Measurements from ENCODE around the gene C1orf116.

The C1orf116 gene

DNA sequence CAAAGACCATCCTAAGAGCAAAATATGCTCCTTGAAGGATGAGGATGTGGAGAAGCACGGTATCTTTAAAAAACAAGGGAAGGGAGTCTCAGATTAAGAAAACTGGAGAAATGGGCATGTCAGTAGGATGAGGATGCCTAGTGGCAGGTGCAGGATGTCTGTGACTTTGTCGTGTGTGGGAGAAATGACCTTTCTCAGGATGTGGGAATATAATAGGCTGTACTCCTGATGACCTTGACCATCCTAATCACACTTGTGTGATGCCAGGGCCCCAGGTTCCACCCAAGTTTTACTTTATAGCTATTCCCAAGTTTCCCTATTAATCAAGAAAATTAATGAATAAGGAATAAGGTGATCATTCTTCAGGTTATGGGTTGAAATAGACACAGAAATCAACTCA is 12.9 kb downstream of the C1orf116 start:
- no peak for DNase-seq (ENCODE audit: low read depth)

DNA sequence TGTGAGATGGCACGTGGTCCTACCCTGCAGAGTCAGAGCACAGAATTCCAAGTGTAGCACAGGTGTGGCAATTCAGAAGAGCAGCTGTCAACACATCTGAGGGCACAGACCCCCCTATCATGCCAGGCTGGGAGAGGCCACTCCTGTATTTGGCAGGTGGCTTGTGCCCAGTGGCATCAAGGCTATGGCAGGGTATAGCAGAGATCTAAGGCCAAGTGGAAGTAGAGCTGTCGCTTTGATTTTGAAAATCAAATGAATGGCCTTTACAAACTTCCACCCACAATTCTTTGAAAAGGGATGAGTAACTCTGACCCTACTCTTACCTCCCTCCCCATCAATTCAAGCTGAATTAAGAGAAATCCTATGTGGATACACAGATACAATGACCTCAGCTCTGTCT is 13.4 kb downstream of the C1orf116 start:
- no peak for DNase-seq (ENCODE audit: low read depth)

GRCh38 chr1:207018707-207019106 is 13.8 kb downstream of the C1orf116 start:
- DNase-seq (ENCODE audit: low read depth) = no peak

DNA sequence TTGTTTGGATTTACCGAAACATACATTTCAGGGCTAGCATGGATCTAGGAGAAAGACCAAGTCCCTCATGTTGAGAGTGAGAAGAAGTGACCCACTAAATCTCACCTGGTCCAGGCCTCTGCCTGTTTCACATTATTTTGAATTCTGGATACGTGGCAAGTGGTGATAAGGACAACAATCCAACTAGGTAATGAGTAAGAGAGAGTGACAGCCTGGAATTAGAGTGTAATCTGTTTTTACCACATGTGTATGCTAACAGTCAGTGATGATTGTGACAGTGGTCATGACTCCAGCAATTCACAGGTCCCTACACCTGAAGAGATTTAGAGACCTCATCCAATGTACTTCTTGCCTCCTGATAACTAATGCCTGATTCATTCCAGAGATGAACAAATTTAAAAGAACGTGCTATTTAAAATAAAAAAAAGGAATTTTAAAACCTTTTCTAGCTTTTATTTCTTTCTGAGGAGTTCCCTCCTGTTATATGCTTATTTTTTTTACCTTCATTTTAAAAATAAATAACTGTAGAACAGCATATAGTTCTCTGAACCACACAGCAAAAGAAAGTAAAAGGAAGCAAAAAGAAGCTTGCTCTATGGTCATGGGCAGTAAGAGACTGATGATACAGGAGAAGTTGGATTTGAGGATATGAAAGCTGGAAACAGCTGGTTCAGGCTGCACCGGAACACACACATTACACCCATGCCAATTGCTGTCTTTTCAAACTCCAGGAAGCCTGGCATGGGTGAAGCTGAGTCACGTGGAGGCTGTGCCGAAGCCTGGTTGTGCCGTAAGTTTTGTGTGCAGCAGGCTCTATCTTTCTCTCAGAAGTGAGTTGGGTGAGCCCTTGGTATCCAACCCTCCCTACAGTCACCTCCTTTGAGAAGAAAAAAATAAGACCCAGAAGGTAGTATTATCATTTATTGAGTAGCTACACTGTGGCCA is 14.7 kb downstream of the C1orf116 start:
- DNase-seq (ENCODE audit: low read depth) = no peak

DNA sequence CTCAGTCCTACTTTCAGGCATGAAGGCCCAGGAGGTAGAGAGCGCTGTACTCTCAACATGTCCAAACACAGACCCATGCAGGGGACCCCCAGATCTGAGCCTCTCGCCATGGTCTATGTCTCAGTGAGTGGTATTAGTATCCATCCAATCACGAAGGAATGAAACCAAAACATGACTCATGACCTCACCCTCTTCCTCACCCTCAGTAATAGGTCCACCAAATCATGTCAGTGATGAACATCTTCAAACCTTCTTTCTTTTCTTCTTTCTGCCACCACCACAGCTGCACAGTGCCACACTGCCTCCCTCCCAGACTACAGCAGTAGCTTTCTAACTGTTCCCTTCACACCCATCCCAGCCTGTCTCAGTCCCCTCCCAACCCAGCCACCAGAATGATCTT is 16.8 kb downstream of the C1orf116 start:
- no peak for DNase-seq (ENCODE audit: low read depth)

GRCh38 chr1:207014728-207015127 is 17.8 kb downstream of the C1orf116 start:
- no peak for DNase-seq (ENCODE audit: low read depth)

DNA sequence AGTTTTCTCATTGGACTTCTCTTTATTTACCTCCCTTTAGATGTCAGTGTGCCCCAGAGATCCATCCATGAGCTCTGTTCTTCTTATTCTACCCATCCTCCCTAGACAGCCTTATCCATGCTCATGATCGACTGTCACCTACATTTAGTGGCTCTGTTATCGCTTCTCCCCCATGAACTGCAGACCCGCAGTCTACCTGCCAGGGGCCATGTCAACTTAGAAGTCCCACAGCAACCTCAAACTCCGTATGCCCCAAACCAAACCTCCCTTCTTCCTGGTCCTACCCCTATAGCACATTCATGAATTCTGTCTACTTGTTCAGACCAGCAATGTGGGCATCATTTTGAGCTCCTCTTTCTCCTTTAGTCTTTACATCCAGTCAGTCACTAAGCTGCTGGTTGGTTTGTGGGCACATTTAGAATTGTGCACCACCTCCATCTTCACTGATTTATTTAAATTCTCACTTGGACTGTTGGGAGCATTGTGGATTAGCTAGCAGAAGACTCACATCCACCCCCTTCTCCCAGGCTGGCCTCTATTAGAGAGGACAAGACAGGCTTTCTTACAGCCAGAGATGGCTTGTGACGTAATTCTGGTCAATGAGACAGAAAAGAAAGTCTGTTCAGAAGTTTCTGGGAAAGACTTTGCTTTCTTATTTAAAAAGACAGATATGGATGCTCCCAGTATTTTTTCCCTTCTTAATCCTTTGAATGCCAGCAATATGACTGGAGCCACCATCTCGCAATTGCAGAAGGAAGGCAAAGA is 19.1 kb downstream of the C1orf116 start:
- DNase-seq (ENCODE audit: low read depth) = no peak

DNA sequence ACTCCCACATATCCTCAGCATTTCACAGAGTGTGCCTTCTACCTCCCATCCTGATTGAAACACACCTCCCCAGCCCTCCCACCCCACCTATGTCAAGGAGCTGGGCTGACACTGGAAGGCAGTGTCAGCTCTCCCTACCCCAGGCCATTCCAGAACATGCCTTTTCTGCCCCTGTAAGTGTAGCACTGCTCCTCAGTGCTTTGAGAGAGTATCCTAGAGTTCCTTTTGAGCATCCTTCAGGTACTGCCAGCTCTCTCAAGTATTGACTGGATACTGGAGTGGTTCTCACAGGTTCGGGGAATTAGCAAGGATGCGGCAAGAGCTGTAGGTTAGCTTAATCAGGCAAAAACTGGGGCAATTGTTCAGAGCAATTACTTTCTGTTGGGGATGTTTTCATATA is 21.8 kb downstream of the C1orf116 start:
- DNase-seq (ENCODE audit: low read depth) = no peak

- DNase-seq (ENCODE audit: low read depth) = no peak
Measured at GRCh38 chr1:207009945-207010344, 22.6 kb downstream of the C1orf116 start.

DNA sequence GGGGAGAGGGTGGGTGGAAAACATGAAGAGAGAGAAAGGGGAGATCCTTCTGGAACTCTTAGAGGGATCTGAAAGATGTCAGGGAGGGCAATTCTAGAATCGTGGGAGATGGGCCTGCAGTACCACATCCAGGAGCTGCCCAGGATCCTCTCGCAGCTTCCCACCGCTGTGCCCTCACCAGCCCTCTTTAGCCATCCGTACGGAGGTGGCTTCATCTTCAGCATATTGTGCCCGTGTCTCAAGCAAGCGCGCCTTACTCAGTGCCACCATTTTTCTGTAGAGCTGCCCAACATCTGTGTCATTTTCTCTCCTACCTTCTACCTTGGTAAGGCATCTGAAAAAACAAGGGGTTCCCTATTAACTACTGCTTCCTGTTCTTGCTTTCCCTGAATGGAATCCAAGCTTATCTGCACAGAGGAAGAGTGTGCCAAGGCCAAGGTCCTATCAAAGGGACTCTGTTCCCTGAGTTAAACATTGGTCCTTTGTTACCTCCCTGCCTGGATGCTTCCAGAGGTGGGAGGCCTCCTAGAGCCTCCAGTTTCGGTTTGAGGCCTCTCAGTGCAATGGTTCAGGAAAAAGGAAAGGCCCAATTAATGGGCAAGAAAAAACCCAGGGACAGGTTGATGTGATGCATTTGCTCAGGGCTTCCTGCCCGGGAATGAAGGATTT is 23.2 kb downstream of the C1orf116 start:
- no peak for DNase-seq (ENCODE audit: low read depth)

DNA sequence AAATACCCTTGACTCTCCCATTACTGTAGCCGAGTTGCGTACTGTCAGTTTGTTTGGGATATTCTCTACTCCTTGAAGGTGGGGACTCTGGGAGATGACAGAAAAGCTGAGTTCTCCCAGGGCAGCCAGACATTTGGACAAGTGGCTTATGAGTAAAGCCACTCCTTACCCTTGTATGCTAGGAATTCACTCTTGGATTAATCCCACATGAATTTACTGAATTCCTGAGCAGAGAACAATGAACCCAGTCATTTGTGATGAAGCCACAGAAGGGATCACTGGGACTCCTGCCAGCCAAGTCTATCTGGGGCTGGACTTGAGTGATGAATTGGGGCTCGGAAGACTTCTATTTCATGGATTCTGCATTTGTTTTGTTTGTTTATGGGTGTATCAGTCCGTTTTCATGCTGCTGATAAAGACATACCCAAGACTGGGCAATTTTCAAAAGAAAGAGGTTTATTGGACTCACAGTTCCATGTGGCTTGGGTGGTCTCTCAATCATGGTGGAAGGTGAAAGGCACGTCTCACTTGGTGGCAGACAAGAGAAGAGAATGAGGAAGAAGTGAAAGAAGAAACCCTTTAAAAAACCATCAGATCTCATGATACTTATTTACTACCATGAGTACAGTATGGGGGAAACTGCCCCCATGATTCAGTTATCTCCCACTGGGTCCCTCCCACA is 25.1 kb downstream of the C1orf116 start:
- no peak for DNase-seq (ENCODE audit: low read depth)

GRCh38 chr1:207006914-207007313 is 25.6 kb downstream of the C1orf116 start:
- no peak for DNase-seq (ENCODE audit: low read depth)

DNA sequence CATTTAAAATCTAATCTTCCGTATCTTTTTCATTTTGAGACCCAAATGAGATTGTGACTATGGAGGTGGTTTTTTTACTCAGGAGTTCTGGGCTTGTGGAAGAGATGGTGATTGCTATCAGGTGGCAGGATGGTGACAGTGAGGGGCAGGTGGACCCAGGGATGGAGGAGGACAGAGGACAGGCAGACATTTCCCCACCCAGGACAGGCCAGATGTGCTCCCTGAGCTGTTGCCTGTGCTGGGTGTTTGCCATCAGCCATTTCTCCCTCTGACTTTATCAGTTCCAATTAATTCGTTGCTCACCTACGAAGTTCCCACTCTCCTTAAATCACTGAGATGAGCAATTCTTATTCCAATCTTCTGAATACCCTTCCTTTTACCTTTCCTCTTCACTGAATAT is 26.5 kb downstream of the C1orf116 start:
- no peak for DNase-seq (ENCODE audit: low read depth)

DNA sequence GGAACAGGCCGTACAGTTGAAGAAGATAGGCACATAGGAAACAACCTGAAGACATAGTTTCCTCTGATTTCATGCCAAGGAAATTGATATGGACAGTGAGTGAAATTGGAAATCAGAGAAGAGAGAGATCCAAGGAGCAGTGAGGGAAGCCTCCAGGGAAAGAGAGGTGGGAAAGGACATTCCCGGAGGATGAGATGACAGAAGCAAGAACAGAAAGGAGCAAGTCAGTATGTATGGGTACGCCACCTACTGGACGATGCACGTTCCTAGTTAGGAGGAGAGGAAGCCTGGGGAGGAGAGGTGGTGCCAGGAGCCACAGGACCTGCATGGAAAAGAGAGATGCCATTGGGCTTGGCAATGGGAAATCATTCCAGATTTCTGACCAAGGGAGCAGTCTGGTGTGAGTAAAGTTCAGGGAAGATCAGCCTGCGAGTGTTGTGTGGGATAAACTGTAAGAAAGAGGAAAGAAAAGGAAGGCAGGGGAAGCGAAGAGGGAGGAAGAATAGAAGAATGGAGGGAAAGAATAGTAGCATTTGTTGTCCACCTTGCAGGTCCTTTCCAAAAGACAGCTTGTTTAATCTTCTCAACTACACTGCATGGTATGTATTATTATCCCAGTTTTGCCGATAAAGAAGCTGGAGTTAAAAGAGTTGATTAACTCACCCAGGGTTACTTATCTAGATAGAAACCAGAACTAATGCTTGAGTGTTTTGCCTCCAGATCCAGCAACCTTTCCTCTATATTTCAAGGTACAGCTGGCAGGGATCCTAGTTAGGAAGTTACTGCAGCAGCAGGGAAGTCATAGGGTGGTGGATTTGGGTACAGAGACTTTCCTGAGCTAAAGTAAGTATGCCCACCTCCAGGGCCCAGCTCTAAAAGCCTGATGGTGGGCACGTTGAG is 27.4 kb downstream of the C1orf116 start:
- DNase-seq (ENCODE audit: low read depth) = peak; percentile 10

DNA sequence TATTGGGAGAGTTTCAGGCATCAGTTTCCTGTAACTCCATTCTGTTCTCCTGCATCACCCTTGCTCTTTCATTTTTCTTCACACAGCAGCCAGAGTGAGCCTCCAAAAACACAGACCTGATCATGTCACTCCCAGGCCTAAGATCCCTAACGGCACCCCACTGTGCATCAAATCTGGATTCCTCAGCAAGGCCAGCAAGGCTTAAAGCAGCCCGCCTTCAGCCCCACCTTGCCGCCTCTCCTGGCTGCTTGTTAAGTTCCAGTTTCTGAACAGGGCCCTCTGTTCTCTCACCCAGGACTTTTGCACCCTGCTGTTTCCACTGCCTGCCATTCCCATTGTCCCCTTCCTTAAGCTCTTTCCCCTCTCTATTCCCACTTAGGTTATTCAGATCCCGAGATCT is 29.3 kb downstream of the C1orf116 start:
- DNase-seq (ENCODE audit: low read depth) = no peak

DNA sequence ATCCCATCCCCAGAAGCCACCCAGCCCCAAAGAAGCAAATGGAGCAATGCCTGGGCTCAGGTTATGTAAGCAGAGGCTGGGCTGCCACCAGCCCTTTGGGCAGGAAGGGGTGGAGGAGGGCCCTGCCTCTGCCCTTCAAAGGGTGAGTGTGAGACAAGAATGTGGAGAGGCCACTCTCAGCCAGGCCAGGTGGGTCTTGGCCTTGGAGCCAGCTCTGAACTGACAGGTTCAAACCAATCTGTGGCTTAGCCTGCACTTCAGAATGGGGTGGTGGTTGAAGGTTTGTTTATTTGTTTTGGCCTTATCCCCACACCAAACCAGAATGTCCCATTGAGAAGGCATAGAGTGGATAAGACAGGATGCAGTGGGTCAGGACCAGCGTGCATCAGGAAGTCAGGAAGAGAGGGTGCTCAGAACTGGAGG is 29.8 kb downstream of the C1orf116 start:
- no peak for DNase-seq (ENCODE audit: low read depth)

DNA sequence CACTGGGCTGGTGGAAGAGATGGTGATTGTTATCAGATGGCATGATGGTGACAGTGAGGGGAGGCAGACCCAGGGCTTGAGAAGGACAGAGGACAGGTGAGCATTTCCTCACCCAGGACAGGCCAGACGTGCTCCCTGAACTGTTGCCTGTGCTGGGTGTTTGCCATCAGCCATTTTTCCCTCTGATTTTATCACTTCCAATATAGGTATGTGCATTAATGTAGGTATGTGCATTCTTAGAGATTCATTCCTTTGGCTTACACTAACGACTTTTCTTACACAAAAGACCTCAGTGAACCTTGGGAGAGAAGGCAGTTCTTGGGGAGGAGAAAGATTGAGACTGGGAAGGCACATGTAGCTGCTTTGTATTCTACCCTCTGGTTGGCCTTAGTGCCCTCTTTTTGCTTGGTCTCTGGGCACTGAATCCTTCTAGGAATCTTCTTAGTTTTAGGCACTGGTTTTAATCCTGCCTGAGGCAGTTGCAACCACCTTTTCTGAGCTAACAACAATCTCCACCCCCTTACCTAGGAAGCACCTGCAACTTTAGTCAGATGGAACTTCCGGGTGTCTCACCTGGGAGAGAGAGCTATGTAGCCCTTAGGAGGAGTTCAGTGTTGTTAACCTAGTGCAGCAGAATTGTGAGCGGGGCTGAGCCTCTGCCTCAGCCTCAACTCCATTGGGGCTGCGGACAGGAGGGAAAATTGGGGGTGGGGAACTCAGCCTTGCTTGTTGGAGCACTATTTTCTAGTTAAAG is 30.9 kb downstream of the C1orf116 start:
- DNase-seq (ENCODE audit: low read depth) = no peak

DNA sequence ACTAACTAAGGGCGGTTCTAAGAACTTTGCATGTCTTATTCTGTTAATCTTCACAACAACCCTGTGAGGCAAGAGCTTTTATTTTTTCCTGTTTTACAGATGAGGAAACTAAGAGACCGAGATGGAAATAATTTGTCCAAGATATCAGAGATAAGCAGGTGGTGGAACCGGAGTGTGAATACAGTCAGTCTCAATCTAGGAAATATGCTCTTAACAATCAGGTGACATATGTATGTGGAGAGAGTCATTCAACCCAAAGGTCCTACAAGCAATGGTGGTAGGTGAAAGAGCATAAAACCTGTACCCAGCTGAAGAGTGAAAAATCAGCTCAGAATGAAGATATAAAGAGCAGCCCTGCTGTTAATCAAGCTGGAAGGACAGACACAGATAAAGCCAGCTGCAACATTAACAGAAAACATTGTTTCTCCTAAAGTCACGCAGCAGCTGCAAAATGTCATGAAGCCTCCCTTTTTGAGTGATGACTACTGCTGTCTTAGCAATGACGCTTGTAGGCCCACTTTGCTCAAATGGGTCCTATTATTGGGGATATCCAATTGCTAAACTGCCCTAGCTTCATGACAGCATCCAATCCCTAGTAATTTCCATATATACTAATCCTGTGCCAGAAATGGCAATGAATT is 31.8 kb downstream of the C1orf116 start:
- no peak for DNase-seq (ENCODE audit: low read depth)

DNA sequence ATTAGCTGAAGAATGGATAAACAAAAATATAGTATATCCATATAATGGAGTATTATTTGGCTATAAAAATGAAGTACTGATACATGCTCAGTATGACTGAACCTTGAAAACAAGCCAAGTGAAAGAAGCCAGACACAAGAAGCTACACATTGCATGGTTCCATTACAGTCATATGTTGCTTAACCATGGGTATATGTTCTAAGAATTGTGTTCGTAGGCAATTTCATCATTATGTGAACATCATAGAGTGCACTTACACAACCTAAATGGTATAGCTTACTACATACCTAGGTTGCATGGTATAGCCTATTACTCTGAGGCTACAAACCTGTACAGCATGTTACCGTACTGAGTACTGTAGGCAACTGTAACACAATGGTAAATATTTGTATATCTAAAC is 33.7 kb downstream of the C1orf116 start:
- DNase-seq (ENCODE audit: low read depth) = no peak

- no peak for DNase-seq (ENCODE audit: low read depth)
Measured at GRCh38 chr1:206992790-206993189, 39.8 kb downstream of the C1orf116 start.

All from activated T-cell treated with anti-CD3 and anti-CD28 coated beads for 48 hours (primary cell).